OCI-LY7 (cell line): ENCODE results near the gene RPL22. TPM values are rescaled to one million over a fixed set of nuclear protein-coding genes. Genes with fewer than 3 reads are reported as not detected.

Source experiments
- BruUV-seq: library from RNA; stranded (reverse); fragments of 400-500 nt; replicated peaks from 2 replicates; lab custom pipeline; 2021; lab: Mats Ljungman, UMichigan
- CTCF ChIA-PET: fragments of 300-600 bp; sonication (Branson Sonifier 250); formaldehyde crosslinking; loops from one replicate; lab custom pipeline; 2022; ENCODE audit warnings: antibody characterized with exemption; ENCODE audit not compliant: unreplicated experiment; lab: Charles Lee
- POLR2A ChIA-PET: fragments of 300-600 bp; sonication (Branson Sonifier 250); formaldehyde crosslinking; loops from one replicate; lab custom pipeline; 2022; ENCODE audit warnings: antibody characterized with exemption; lab: Charles Lee
- DNase-seq: peaks from one replicate; pipeline ENCODE4 v3.0.0-alpha.2; 2015; ENCODE audit warnings: low spot score
- H2AFZ ChIP-seq: fragments of 200-600 bp; sonication (generic), shearing (Covaris generic); 2 replicates; pipeline ENCODE4 v1.6.1; 2014; ENCODE audit warnings: mild to moderate bottlenecking, antibody characterized with exemption, low read length, moderate library complexity
- H3K27ac ChIP-seq: fragments of 200-600 bp; sonication (generic); 2 replicates; pipeline ENCODE4 v1.5.1; 2014; ENCODE audit warnings: mixed run types, low read depth, mild to moderate bottlenecking, moderate library complexity, low read length, inconsistent platforms; ENCODE audit not compliant: poor library complexity, severe bottlenecking
- H3K36me3 ChIP-seq: fragments of 200-600 bp; sonication (generic); 2 replicates; pipeline ENCODE4 v1.6.1; 2014; ENCODE audit warnings: mild to moderate bottlenecking, antibody characterized with exemption, low read length, moderate library complexity, mixed read lengths; ENCODE audit not compliant: insufficient read depth
- H3K4me1 ChIP-seq: fragments of 200-600 bp; sonication (generic); 2 replicates; pipeline ENCODE4 v1.5.1; 2014; ENCODE audit warnings: mild to moderate bottlenecking, low read length; ENCODE audit not compliant: insufficient read depth, poor library complexity, severe bottlenecking
- H3K4me2 ChIP-seq: fragments of 200-600 bp; sonication (generic); 2 replicates; pipeline ENCODE4 v1.6.1; 2014; ENCODE audit warnings: mild to moderate bottlenecking, low read length
- H3K4me3 ChIP-seq: fragments of 200-600 bp; sonication (generic); 2 replicates; pipeline ENCODE4 v1.5.1; 2014; ENCODE audit warnings: mild to moderate bottlenecking, low read depth, low read length; ENCODE audit not compliant: poor library complexity, severe bottlenecking
- H3K79me2 ChIP-seq: fragments of 200-600 bp; sonication (generic); 2 replicates; pipeline ENCODE4 v1.6.1; 2016; ENCODE audit warnings: low read depth, mild to moderate bottlenecking, low read length, moderate library complexity, mixed read lengths; ENCODE audit not compliant: insufficient read depth
- H3K9me2 ChIP-seq: fragments of 200-600 bp; sonication (generic); 2 replicates; pipeline ENCODE4 v1.6.1; 2016; ENCODE audit warnings: mild to moderate bottlenecking, low read length, mixed read lengths; ENCODE audit not compliant: insufficient read depth
- H3K9me3 ChIP-seq: fragments of 200-600 bp; sonication (generic); 2 replicates; pipeline ENCODE4 v1.6.1; 2014; ENCODE audit warnings: mild to moderate bottlenecking, mixed run types, low read length, mixed read lengths
- H4K20me1 ChIP-seq: fragments of 200-600 bp; sonication (generic); 2 replicates; pipeline ENCODE4 v1.6.1; 2014; ENCODE audit warnings: mild to moderate bottlenecking, antibody characterized with exemption, low read length, moderate library complexity, mixed read lengths; ENCODE audit not compliant: insufficient read depth
- EZH2phosphoT487 ChIP-seq: fragments of 200-600 bp; sonication (generic); IDR thresholded peaks from 2 replicates; pipeline ENCODE4 v1.6.1; 2018; ENCODE audit warnings: low read depth, borderline replicate concordance, mild to moderate bottlenecking, mixed run types, antibody characterized with exemption, low read length, moderate library complexity, mixed read lengths
- intact Hi-C: fragments of 100-400 bp; cut with micrococcal nuclease; formaldehyde crosslinking; loops from one replicate; pipeline ENCODE4 v1.10.0; 2022; ENCODE audit not compliant: unreplicated experiment
- total RNA-seq, 2 experiments: library from RNA; depleted of rRNA in 1 of 2; stranded (reverse); fragments of >200 nt in 1 of 2; shearing (Covaris generic) in 1 of 2; gene quantifications; 2 replicates each; pipeline ENCODE4 v1.2.3, GENCODE V29; 2014 to 2022
- TF ChIP-seq, protein P1 (sequence below): fragments of 200-600 bp; sonication (generic); conservative IDR thresholded peaks from 2 replicates; pipeline ENCODE4 v1.5.1; 2014; ENCODE audit warnings: mild to moderate bottlenecking, antibody characterized with exemption, low read length, moderate library complexity, mixed read lengths

The RPL22 gene
- total RNA-seq, 2 experiments from 2014 or later, result 249 to 589 TPM

DNA sequence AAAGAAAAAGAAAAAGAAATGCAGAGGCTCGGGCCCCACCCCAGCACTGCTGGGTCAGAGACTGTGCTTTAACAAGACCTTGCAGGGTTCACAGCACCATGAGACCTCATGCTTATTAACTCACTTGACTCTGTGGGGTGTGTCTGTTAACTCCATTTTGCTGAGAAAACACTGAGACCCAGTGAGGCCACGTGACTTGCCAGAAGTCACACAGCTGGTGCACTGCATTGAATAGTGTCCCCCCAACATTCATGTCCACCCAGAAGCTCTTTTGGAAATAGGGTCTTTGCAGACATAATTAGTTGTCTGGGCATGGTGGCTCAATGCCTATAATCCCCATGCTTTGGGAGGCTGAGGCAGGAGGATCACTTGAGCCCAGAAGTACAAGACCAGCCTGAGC is 59.0 kb downstream of the RPL22 start:
- H2AFZ ChIP-seq, result no peak overlapping the region
- H3K27ac ChIP-seq, result no peak overlapping the region
- no peak overlapping the region for H3K4me3 ChIP-seq
- BruUV-seq, result no TSS peak
- ChIA-PET CTCF (no interaction called here), POLR2A (no interaction called here)
- H4K20me1 ChIP-seq, result no peaks in the 10 kb centered on the region
- intact Hi-C loops, result no loop called here
- DNase-seq, result no peak
- no peaks in the 10 kb centered on the region for H3K4me1 ChIP-seq
- H3K79me2 ChIP-seq, result no peaks in the 10 kb centered on the region
- H3K9me2 ChIP-seq, result no peaks in the 10 kb centered on the region
- H3K9me3 ChIP-seq, result no peaks in the 10 kb centered on the region
- TF ChIP-seq, protein P1, sequence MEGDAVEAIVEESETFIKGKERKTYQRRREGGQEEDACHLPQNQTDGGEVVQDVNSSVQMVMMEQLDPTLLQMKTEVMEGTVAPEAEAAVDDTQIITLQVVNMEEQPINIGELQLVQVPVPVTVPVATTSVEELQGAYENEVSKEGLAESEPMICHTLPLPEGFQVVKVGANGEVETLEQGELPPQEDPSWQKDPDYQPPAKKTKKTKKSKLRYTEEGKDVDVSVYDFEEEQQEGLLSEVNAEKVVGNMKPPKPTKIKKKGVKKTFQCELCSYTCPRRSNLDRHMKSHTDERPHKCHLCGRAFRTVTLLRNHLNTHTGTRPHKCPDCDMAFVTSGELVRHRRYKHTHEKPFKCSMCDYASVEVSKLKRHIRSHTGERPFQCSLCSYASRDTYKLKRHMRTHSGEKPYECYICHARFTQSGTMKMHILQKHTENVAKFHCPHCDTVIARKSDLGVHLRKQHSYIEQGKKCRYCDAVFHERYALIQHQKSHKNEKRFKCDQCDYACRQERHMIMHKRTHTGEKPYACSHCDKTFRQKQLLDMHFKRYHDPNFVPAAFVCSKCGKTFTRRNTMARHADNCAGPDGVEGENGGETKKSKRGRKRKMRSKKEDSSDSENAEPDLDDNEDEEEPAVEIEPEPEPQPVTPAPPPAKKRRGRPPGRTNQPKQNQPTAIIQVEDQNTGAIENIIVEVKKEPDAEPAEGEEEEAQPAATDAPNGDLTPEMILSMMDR, result no peak
- TF ChIP-seq EZH2phosphoT487, result no peak
- H3K36me3 ChIP-seq, result no peaks in the 10 kb centered on the region
- H3K4me2 ChIP-seq, result no peak overlapping the region

DNA sequence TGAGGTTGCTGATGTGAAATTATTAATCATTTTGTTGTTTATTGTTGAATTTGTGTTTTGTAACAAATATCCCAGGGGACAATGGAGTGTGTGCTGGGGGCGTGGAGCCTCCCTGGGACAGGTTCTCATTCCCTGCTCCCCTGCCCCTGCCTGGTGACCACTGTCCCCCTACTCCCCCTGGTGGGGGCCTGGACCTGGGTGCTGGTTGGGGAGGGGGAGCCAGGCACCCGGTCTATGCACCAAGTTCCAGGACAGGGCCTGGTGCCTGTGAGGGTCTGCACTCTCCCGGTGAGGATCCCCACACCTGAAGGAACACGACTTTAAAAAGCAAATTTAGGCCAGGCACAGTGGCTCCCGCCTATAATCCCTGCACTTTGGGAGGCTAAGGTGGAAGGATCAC is 61.6 kb downstream of the RPL22 start:
- BruUV-seq, result no TSS peak

More for the DNA sequence above, 61.6 kb downstream of the RPL22 start:
- DNase-seq, result no peak
- CTCF ChIA-PET, result interaction anchor here (0.6 kb wide), 1 partner anchor 1722 kb away, joined by 3 read pairs; no protein-coding TSS in a partner anchor
- Histone ChIP-seq H3K9me3 (no peaks in the 10 kb centered on the region), H4K20me1 (no peaks in the 10 kb centered on the region), H2AFZ (no peak overlapping the region), H3K27ac (no peak overlapping the region), H3K79me2 (no peaks in the 10 kb centered on the region), H3K4me2 (no peak overlapping the region), H3K4me3 (no peak overlapping the region), H3K9me2 (no peaks in the 10 kb centered on the region), H3K4me1 (no peaks in the 10 kb centered on the region), H3K36me3 (no peaks in the 10 kb centered on the region)
- POLR2A ChIA-PET, result no interaction called here
- intact Hi-C loops, result no loop called here
- TF ChIP-seq, protein P1, result no peak
- no peak for TF ChIP-seq EZH2phosphoT487
